ENCODE results near the gene PEAK1.

PEAK1 gene

GRCh38 chr15:77118882-77119321 is 301.0 kb downstream of the PEAK1 start:
- DNase-seq, result no peak

- DNase-seq, result no peak
These were observed 304.7 kb downstream of the PEAK1 start for GRCh38 chr15:77115179-77115578.

- DNase-seq, result no peak
These were observed 306.9 kb downstream of the PEAK1 start for GRCh38 chr15:77112838-77113504.

GRCh38 chr15:77111789-77112188 is 308.1 kb downstream of the PEAK1 start:
- no peak for DNase-seq

GRCh38 chr15:77107531-77108355 is 312.2 kb downstream of the PEAK1 start:
- peak; percentile 4 for DNase-seq

GRCh38 chr15:77107068-77107467 is 312.8 kb downstream of the PEAK1 start:
- no peak for DNase-seq

GRCh38 chr15:77104155-77104554 is 315.7 kb downstream of the PEAK1 start:
- DNase-seq, result no peak

DNA sequence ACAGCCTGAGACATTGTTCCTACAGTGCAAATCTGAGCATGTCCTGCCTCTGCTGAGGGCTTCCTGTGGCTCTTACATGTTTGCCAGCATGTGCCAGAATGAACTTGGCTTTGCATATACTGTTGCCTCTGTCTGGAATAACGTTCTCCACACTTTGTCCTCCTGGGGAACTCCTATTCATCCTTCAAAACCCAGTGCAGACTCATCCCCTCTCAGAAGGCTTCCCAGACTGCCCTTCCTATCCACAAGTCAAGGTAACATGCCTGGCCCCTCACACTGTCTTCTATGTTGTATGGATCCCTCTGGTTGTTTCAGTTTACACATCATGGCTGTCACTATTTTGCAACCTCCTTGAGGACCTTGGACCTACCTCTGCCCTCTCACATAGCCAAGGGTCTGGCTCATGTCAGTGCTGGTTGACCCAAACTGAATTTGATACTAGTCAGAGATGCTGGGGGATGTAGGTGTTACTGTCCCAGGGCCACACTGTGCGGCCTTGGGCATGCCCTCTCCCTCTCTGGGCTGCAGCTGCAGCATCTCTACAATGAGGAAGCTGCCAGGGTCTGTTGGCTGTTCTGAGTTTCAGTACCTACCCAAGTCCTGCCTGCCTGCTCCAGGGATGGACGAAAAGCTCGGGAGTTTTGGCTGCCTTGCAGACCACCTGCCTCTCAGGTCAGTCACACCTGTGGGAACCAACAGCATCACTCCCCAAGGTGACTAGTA is 320.0 kb downstream of the PEAK1 start:
- DNase-seq, result no peak

GRCh38 chr15:77098572-77098971 is 321.3 kb downstream of the PEAK1 start:
- DNase-seq, result no peak

GRCh38 chr15:77097921-77098320 is 322.0 kb downstream of the PEAK1 start:
- no peak for DNase-seq

GRCh38 chr15:77097248-77097721 is 322.6 kb downstream of the PEAK1 start:
- DNase-seq, result no peak

- DNase-seq, result no peak
These were observed 323.4 kb downstream of the PEAK1 start for GRCh38 chr15:77096541-77096940.

GRCh38 chr15:77096138-77096537 is 323.8 kb downstream of the PEAK1 start:
- no peak for DNase-seq

DNA sequence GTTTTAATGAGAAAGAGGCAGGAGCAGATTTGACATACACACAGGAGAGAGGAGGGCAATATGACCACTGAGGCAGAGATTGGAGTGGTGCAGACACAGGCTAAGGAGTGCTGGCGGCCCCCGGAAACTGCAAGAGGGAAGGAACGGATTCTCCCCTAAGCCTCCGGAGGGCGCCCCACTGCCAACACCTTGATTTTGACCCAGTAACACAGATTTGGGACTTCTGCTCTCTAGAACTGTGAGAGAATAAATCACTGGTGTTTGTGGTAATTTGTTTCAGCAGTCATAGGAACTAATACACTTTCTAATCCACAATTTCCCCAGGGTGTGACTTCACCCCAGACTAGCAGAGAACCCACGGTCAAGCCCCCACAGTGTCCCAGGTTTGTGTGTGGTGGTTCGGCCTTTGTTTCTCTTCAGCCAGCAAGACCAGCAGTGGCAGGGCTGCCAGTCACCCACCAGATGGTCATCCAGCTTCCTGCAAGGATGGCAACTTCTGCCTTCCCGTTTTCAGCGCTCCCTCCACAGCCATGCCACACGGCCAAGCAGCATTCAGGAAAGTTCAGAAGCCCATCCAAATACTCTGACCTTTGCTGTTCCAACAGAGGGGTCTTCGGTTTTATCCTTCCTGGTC is 325.4 kb downstream of the PEAK1 start:
- no peak for DNase-seq

DNA sequence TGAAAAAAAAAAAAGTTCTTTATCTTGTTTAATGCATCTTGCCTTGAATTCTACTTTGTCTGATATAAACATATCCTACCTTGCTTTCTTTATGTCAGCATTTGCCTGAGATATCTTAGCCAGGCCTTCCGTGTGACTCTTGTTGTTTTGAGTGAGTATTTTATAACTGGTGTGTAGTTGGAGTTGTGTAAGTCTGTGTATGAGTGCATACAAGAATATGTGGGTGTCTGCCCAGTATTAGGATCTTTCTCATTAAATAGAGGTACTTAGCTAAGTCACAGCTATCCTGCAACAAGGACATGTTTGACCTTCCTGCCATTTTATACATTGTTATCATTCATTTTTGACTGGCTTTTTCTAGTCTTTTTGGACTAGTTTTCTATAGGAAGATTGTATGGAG is 326.5 kb downstream of the PEAK1 start:
- DNase-seq, result no peak

GRCh38 chr15:77091097-77091496 is 328.8 kb downstream of the PEAK1 start:
- DNase-seq, result no peak

GRCh38 chr15:77087213-77087612 is 332.7 kb downstream of the PEAK1 start:
- DNase-seq, result no peak

- DNase-seq, result no peak
These were observed 334.6 kb downstream of the PEAK1 start for GRCh38 chr15:77085297-77085696.

DNA sequence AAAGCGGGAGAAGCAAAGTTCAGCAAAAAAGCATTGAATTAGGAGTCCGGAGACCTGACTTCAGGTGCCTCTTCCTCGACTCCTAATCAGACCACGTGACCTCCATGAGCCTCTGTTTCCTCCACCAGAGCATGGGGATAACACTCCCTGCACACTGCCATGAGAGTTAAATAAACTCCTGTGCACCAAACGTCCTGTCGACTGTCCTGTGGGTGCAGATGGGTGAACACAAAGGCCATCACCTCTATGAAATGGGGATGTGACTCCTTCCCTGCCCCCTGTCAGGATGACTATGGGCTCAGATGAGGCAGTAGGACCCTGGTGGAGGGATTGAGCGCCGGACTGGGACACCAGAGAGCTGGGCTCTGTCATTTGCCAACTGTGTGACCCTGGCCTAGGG is 335.5 kb downstream of the PEAK1 start:
- no peak for DNase-seq

DNA sequence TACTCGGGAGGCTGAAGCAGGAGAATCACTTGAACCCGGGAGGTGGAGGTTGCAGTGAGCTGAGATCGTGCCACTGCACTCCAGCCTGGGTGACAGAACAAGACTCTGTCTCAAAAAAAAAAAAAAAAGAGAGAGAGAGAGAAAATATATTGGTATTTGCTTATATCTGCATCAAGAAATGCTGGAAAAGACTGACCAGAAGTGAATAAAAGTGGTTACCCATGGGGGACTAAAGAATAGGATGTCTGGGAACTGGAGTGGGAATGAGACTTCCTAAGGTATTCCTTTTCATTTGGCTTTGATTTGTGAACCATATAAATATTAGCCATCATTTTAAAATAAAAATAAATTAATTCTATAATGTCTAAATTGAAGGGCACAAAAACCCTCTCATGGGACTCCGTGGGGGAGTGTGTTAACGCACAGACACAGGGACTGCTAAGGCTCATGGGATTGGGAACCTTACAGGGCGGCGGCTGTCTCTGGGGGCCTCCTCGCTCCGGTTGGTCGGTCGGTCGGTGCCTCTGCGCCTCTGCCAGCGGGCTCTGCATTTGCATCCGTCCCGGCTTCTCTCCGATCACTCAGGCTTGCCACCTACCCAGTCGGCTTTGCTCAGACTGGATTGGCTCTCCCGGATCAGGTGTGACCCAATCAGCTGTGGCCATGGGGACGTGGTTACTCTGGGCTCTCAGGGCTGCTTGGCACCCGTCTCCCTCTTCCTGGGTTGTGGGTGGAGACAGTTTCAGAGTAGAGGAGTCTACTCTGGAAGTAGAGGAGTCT is 336.3 kb downstream of the PEAK1 start:
- peak; percentile 42 for DNase-seq

GRCh38 chr15:77081971-77082370 is 337.9 kb downstream of the PEAK1 start:
- DNase-seq, result no peak

DNA sequence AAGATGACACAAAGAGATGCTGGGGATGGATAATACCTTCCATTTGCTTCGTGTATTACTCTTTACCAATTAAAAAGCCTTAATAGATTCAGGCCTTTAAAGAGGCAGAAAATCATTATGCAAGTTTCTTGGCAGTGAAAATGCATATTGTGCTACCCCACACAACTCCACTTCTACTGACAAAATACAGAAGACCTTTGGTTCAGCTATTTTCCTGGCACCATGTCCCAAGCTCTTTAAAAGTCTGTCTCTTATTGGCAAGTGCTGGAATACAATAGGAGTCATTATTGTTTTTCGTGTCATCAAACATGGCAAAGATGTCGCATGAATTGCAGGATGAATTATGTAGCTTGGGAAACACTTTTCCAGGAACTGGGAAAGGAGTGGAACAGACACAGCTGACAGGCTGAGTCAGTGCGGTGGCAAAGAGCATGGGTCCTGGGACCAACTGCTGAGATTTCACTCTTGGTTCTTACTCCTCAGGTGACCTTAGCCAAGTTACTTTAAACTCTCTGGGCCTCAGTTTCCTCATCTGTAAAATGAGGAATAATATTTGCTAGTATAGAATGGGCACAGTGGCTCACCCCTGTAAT is 343.5 kb downstream of the PEAK1 start:
- DNase-seq, result no peak
